ENCODE data around the gene SH3GL1.
A peak's percentile ranks its signal among the peaks of the same experiment; 100 is the strongest.

The SH3GL1 gene

GRCh38 chr19:4379383-4380253 lies 20.7 kb downstream of the SH3GL1 start:
- peak overlapping the region; percentile 13; the same call in 1 of the 2 replicates for H3K4me3 ChIP-seq (ENCODE audit: low read length)
- no peak for TF ChIP-seq ZNF274 (IDR thresholded peaks at IDR 0.05; ENCODE audit: low read depth, low read length)

DNA sequence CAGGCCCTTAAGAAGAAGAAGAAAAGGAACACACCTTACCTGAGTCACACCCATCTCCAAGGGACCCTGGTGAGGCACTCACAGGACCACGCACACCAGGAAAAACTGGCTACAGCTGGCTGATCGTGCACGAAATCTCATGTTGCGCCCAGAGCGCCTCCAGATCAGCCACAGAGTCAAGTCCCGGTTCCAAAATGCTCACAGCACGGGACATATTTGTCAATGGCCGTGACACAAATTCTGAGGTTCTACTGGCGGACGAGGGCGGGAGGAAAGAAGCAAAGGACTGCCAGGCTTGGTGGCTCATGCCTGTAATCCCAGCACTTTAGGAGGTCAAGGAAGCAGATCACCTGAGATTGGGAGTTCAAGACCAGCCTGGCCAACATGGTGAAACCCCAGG lies 21.5 kb downstream of the SH3GL1 start:
- no peak for TF ChIP-seq ZNF274 (IDR thresholded peaks at IDR 0.05; ENCODE audit: low read depth, low read length)
- H3K4me3 ChIP-seq (ENCODE audit: low read length) = no peak overlapping the region; the same call in 1 of the 2 replicates

GRCh38 chr19:4376991-4377781 lies 23.2 kb downstream of the SH3GL1 start:
- TF ChIP-seq ZNF274 (IDR thresholded peaks at IDR 0.05; ENCODE audit: low read depth, low read length) = no peak
- no peak overlapping the region for H3K4me3 ChIP-seq (ENCODE audit: low read length)

DNA sequence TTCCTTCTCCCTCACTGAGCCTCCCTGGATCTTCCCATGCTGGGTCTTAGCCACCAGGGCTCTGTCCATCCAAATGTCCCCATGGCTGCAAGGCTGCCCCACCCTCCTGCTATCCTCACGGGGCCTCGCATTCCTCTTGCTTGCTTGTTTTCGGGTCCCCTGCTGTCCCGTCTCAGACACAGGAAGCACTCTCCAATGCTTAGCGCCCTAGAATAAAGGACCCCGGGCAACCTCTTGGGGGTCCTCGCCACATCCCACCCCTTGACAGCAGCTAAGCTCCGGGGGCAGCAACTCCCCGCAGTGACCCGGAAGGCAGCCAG lies 23.7 kb downstream of the SH3GL1 start:
- no peak overlapping the region for H3K4me3 ChIP-seq (ENCODE audit: low read length)
- no peak for TF ChIP-seq ZNF274 (IDR thresholded peaks at IDR 0.05; ENCODE audit: low read depth, low read length)

DNA sequence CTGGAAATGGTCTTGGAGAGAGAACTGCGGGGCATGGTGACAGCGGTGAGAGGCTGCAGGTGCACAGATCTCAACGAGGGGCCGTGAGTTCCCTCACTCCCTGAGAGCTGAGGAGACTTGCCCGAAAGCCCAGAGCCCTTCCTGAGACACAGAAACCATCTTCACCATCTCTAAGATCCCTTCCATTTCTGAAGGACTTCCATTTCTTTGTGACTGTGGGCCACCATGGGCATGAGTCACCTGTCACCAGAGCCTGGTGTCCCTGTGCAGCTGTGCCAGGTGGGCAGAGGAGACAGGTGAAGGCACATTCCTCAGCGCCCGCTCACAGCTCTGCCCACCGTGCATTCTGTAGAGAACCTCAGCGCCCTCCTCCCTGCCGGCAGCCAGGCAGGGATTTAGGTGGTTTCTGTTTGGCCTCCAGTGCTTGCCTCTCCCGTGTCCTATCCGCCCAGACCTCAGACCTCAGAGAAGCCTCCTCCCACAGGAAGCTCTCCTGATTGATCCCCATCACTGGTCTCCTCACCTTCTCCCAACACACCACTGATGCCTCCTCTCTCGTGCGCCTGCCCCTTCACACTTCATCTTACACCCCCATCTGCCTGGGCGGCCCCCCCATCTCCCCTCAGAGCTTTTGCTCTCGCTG lies 24.2 kb downstream of the SH3GL1 start:
- H3K4me3 ChIP-seq (ENCODE audit: low read length) = peak overlapping the region; percentile 2; the same call in 1 of the 2 replicates

GRCh38 chr19:4375164-4376027 lies 25.0 kb downstream of the SH3GL1 start:
- TF ChIP-seq ZNF274 (IDR thresholded peaks at IDR 0.05; ENCODE audit: low read depth, low read length) = no peak
- peak overlapping the region; percentile 2; the same call in 1 of the 2 replicates for H3K4me3 ChIP-seq (ENCODE audit: low read length)

More for the DNA sequence above, 24.2 kb downstream of the SH3GL1 start:
- TF ChIP-seq ZNF274 (IDR thresholded peaks at IDR 0.05; ENCODE audit: low read depth, low read length) = no peak

DNA sequence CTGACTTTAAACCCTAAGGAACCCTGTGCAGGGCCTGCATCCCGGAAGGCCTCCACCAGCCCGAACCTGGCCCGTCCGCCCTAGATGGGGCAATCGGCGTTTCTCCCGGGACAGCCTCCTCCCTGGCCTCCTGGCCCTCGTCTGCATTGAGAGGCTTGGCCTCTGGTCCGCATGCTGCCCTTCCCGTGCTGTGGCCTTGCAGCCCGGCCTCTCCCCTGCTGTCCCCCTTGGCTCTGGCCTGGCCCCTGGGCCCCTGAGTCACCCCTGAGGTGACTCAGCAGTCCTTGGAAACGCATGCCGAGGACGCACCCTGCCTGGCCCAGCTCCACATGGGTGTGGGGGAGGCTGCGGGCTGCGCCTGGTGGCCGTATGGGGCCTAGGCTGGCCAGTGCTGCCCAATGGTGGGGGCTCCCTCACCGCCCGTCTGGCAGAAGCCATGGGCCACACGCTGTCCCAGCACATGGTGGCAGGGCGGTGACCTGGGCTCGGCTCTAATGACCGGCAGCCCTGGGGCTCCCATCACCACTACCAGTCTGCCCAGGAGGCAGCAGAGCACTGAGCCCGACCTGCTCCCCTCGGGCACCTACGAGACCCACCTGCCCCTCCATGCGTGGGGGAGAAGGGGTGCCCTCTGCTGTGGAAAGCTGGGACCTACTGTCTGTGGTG lies 25.7 kb downstream of the SH3GL1 start:
- no peak overlapping the region; the same call in 1 of the 2 replicates for H3K4me3 ChIP-seq (ENCODE audit: low read length)
- no peak for TF ChIP-seq ZNF274 (IDR thresholded peaks at IDR 0.05; ENCODE audit: low read depth, low read length)

DNA sequence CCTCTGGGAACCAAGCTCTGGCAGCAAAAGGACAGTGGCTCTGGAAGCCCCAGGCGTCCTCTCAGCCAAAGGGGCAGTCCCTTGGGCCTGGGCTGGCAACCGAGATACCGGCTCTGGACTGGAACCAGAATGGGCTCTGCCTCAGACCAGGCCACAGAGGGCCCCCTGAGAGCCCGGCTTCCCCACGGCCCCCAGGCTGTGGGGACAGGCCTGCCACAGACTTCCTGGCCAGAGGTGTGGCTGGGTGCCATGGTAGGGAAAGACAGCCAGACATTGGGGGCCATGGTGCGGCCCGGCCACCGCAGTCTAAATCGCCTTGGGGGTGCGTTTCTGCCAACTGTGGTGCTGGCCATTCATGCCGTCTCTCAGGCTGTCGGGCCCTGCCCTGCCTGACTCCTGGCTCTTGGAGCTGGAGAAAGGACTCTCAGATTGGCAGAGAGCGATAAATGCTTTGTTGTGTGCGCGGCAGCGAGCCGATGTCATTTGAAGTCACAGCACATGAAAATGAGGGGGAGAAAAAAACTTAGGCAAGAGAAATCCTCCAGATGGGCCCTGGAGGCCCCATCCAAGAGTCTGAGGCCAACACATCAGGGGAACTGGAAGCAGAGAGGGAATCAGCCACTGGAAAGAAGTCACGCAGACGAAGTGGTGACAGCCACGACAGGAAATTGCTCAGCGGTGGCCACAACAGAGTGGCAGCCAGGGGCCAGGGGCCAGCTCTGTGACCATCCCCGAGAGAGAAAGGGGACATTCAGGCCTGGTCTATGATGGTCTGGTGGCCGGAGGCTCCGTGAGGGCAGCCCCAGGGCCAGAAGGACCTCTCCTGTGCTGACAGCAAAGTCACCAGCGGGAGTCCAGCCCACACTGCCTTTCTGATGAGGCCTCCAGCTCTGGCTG lies 26.5 kb downstream of the SH3GL1 start:
- TF ChIP-seq ZNF274 (IDR thresholded peaks at IDR 0.05; ENCODE audit: low read depth, low read length) = no peak
- H3K4me3 ChIP-seq (ENCODE audit: low read length) = no peak overlapping the region

DNA sequence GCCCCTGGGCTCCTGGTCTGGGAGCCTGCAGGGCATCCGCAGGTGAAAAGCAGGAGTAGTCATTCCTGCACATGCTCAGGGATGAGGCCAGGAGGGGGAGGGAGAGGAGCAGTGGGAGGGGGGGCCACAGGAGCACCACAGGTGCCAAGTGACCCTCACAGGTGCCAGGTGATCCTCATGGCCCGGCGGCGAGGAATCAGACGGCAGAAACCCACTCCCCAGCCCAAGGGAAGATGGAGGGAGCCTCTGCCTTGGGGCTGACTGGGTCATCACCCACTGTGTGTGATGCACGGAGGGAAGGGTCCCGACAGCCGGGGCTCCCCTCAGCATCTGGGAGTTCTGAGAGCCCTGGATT lies 27.4 kb downstream of the SH3GL1 start:
- H3K4me3 ChIP-seq (ENCODE audit: low read length) = no peak overlapping the region
- no peak for TF ChIP-seq ZNF274 (IDR thresholded peaks at IDR 0.05; ENCODE audit: low read depth, low read length)

DNA sequence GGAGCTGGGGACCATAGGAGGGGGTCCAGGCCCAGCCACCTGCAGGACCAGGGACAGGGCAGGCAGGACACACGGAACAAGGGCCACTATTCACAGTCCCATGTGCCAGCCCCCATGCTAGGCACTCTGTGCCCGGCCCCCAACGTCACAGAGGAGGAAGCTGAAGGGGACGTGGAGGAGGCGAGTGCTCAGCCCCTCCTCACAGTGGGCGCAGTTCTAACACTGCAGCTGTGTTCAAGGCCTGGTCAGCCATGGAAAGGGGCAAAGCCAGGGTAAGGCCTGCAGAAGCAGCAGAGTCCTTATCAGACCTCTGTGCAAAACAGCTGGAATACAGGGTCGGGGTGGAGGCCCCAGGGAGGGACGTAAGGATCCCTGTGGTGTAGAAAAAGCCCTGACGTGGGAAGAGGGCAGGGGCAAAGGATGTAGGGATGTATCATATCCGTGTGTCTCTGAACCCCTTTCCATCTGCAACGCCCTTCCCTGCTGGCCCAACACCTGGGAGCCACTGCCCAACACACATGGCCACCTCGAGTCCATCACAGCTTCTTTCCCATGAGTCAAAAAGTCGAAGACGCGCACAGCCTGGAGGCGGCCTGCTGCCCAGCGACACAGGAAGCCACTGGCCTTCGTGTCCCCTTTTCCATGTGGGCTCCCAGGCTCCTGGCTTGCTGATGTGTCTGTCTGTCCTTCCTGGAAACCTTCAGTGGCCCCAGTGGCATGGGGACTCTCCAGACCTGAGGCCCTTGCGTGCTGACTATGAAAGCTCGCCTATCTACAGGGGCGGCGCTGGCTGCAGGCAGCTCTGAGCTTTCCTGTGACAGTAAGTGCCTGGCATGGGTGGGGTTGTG lies 28.0 kb downstream of the SH3GL1 start:
- TF ChIP-seq ZNF274 (IDR thresholded peaks at IDR 0.05; ENCODE audit: low read depth, low read length) = no peak
- H3K4me3 ChIP-seq (ENCODE audit: low read length) = no peak overlapping the region
